GM21576 (cell line): ENCODE measurements around the gene RARA.
"Not testable (repeated sequence)": the region's sequence is repeated elsewhere in the genome, so short reads cannot be mapped to it uniquely, and the experiment has no call there.

ENCODE experiments used
- ATAC-seq: cut with Tn5 transposase; IDR thresholded peaks from one replicate; pipeline ENCODE4 v1.9.1; 2021; ENCODE audit warnings: mild to moderate bottlenecking, moderate library complexity; ENCODE audit not compliant: unreplicated experiment

RARA gene

DNA sequence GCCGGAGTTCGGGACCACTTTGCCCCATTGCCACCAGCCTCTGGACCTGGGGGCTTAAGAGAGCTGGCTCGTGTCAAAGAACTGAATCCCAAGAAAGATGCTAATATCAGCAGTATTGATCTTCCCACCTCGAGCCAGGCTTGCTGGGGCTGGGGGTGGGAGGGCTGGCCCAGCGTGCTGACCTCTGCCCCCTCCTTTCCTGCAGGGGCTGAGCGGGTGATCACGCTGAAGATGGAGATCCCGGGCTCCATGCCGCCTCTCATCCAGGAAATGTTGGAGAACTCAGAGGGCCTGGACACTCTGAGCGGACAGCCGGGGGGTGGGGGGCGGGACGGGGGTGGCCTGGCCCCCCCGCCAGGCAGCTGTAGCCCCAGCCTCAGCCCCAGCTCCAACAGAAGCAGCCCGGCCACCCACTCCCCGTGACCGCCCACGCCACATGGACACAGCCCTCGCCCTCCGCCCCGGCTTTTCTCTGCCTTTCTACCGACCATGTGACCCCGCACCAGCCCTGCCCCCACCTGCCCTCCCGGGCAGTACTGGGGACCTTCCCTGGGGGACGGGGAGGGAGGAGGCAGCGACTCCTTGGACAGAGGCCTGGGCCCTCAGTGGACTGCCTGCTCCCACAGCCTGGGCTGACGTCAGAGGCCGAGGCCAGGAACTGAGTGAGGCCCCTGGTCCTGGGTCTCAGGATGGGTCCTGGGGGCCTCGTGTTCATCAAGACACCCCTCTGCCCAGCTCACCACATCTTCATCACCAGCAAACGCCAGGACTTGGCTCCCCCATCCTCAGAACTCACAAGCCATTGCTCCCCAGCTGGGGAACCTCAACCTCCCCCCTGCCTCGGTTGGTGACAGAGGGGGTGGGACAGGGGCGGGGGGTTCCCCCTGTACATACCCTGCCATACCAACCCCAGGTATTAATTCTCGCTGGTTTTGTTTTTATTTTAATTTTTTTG, 47.1 kb downstream of the RARA start:
- no peak for ATAC-seq

DNA sequence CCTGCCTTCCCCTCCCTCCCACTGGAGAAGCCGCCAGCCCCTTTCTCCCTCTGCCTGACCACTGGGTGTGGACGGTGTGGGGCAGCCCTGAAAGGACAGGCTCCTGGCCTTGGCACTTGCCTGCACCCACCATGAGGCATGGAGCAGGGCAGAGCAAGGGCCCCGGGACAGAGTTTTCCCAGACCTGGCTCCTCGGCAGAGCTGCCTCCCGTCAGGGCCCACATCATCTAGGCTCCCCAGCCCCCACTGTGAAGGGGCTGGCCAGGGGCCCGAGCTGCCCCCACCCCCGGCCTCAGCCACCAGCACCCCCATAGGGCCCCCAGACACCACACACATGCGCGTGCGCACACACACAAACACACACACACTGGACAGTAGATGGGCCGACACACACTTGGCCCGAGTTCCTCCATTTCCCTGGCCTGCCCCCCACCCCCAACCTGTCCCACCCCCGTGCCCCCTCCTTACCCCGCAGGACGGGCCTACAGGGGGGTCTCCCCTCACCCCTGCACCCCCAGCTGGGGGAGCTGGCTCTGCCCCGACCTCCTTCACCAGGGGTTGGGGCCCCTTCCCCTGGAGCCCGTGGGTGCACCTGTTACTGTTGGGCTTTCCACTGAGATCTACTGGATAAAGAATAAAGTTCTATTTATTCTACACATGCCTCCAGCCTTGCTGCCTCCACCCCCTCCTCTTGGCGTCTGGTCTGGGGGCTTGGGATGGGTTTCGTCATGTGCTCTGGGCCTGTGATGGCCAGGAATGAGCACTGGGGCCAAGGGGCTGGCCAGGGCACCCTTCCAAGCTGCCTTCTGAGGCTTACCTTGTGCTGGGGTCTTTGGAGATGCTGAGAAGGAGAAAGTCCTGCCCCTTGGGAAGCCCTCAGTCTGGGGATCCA, 48.3 kb downstream of the RARA start:
- no peak for ATAC-seq

DNA sequence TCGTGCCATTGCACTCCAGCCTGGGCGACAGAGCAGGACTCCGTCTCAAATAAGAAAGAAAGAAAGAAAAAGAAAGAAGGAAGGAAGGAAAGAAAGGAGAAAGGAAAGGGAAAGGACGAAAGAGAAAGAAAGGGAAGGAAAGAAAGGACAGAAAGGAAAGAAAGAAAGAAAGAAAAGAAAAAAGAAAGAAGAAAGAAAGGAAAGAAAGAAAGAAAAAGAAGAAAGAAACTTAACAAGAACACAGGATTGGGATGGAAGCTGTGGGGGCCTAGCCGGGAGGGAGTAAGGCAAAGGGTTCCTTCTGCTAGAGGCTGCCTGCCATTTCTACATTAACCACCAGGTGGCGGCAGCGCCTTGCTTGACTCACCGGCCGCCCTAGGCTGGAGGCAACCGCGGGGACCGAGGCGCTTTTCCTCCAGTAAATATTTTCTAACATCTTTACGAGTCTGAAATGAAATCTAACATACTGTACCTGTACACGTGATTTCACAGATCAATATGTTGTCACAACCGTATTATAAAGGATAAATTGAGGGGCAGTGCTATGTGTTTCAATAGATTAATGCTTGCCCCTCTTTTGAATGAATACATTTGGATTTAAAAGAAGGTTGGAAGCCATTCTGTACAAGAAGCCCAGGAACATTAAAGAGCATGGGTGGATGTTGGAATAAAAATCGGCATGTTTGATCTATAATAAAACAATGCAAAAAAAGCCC, 49.5 kb downstream of the RARA start:
- peak; percentile 47 for ATAC-seq

DNA sequence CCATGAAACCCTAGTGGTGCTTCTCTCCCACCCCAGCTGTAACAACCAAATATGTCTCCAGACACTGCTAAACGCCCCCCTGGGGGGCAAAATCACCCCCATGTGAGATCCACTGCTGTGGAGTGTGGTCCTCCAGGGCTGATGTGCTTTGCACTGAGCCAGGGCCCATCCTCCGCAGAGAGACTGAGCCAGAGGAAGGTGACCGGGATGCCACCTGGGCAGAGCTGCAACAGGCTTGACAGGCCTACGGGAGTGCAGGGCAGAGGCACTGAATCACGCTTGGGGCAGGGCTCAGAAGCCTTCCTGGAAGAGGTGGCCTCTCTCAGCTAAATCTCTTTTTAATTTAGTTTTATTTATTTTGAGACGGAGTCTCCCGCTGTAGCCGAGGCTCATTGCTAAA, 51.1 kb downstream of the RARA start:
- no peak for ATAC-seq

DNA sequence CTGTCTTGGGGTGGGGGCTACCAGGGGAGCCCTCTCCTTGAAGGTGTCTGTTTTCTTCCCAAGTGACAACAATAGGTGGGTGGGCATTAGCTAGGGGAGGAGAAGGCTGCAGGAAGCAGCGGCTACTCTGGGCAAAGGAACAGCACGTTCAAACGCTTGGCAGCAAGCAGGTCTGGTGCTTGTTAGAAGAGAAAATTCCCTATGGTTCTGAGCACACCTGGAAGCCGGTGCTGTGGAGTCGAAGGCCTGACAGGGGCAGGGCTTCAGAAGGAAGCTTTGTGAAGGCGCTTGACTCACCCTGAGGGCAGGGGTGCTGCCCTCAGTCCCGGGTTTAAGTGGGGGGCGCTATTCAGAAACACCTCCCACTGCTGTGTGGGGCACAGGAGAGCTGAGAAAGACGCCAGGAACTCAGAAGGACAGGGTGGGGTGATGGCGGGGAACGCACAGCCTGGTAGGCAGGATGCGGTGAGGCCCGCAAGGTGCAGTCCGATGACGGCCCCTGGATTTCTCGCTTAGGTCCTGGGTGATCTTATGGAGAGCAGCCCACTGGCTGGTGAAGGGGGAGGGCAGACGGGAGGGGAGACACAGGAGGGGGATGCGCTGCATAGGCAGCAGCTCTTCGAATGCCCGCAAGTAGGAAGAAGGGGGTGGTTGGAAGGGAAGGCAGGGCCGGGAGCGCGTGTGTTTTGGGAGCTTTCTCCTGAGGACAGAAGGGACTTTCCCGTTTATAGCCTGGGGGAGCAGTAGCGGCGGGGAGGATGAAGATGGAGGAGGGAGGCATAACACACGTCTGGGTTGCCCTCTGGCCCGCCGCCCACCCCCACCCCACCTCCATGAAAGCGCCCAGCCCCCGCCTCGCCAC, 52.3 kb downstream of the RARA start:
- no peak for ATAC-seq

DNA sequence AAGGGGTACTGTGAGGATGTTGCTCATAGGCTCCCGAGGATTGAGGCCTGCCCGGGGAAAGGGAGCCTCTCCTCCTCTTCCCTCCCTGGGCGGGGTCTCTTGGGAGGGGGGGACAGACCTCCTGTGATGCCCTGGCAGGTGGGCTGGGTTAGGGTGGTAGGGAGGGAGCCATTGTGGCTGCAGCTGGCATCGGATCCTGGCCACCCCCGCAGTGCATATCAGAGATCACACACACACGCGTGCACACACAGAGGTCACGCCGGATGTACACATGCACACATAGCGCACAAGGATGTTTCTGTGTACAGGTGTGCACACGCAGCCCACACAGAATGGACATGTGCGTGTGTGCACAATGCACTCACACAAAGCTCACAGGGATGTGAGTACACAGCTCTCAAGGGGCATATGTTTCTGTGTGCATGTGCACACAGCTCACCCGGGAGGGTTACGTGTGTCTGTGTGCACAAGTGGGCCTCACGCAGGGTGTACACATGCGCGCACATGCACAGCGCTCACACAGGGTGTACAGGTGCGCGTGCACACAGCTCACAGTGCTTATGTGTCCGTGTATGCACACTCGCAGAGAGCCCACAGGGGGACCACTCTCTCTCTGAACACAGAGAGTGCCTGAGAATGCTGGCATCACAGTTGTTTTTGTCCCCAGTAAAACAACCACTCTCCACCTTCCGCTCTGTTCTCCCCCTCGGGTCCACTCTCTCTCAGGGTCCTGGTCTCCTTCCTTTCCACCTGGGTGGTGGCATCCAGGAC, 53.1 kb downstream of the RARA start:
- no peak for ATAC-seq

DNA sequence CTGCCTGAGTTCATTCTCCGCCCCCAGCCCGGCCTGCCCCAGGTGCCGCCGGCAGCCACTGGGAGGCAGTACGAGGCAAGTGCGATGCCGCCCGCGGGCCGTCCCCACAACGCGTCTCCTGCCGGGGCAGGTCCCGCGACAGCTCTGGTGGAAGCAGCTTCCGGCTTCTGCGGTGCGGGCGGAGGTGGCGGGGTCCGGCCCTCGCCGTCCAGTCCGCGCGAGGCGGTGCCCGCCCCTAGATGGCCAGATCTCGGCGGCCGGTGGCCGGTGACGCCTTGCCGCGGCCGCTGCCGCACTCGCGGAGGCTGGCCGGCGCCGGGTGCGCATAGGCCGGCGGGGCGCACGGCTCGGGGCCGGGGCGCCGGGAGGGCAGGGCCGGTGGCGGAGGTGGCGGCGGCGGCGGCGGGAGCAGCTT, 53.7 kb downstream of the RARA start:
- no peak for ATAC-seq

DNA sequence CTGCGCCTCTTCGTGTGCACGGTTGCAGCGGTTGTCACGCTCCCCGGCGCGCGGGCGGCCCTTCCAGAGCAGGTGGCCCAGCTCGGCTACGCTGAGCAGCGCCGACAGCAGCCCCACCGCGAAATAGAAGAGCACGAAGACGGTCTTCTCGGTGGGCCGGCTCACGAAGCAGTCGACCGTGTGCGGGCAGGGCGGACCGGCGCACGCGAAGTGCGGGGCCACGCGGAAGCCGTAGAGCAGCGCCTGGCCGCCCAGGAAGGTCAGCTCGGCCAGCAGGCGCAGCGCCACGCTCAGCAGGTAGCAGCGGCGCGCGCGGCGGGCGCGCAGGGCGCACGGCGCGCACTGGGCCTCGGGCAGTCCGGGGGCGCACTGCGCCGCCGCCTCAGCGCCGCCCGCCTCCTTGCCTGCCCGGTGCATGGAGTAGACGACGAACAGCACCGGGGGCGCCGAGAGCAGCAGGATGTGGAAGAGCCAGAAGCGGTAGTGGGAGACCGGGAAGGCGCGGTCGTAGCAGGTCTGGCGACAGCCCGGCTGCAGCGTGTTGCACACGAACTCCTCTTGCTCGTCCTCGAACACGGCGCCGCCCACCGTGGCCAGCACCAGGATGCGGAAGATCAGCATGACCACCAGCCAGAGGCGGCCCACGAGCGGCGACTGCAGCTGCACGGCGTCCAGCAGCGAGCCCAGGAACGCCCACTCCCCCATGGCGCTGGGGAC, 54.3 kb downstream of the RARA start:
- no peak for ATAC-seq

DNA sequence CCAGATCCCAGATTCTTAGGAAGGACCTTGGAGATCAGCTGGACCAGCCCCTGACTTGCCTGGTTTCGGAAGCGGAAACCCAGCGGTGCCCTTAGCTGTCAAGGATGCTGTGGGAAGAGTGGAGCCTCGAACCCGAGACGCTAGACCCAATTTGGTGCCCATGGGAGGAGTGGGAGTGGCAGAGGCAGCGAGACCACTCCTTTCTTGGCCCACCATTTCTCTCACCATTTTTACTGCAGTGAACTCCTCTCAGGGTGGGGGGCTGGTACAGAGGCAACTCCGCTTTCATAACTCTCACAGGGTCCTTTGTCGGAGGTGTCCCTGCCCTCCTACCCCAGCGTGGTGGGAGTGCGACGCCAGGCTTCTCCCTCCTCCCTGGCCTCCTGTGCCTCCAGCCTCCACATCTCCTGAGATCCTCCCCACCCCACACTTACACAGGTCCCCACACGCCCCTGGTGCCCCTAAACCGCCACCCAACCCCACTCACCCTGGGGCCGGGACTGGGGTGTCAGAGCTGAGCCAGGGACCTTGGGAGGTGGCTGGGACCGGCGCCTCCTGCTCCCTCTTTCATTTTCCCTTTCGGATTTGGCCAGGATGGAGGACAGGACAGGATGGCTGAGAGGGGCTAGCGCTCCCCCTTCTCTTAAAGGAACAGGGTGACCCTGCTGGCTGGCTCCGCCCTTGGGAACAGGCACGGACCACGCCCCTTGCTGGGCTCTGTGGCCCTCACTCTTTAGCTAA, 55.3 kb downstream of the RARA start, which contains the start of gene GJD3:
Gene GJD3 (minus strand): TSS at position 617 of the 741 bp plus-strand sequence. CDS start 922 bp downstream, outside the sequence.
- no peak for ATAC-seq

DNA sequence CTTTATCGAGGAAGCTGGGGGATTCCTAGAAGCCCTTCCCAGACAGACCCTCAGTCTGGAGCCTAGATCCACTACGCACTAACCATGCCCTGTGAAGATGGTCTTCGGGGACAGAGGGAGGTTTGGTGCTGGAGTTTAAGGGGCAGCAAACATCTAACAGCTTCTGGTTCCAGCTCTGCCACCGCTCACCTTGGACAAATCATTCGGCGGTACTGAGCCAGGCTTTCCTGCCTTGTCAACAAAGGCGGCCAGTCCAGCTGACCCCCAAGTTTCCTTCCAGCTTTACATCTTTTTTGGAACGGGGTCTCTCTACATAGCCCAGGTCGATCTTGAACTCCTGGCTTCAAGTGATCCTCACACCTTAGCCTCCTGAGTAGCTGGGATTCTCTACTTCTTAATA, 55.9 kb downstream of the RARA start:
- ATAC-seq, result no peak

DNA sequence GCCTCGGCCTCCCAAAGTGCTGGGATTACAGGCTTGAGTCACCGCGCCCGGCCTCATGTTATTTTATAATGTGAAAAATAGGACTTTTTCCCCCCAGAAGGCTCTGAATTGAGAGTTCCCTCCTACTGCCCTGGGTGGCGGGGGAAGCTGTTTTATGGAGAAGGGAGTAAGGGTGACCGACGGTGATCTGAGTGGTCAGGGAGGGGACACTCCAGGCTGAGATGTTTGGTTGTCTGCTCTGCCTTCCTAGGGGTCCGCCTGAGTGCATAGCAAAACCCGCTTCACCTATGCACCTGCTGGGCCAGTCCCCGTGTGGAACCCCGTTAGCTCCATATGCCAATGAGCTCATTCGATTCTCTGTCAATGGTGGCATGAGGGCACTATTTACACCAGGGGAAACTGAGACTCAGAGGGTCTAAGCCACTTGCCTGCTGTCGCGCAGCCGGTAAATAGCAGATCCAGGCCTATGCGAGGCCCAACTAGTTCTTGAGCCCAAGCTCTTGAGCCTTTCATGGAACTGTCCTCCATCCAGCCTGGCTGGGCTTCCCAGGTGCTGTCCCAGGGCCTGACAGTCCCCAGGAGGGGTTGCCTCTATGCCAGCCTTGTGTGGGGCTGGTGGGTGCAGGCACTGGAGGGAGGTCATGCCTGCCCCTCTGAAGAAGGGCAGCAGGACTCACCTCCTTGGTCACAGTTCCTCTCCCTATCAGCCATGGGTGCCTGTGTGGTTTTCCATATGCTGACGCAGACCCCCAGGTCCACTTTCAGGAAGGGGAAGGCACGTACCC, 57.3 kb downstream of the RARA start:
- no peak for ATAC-seq

DNA sequence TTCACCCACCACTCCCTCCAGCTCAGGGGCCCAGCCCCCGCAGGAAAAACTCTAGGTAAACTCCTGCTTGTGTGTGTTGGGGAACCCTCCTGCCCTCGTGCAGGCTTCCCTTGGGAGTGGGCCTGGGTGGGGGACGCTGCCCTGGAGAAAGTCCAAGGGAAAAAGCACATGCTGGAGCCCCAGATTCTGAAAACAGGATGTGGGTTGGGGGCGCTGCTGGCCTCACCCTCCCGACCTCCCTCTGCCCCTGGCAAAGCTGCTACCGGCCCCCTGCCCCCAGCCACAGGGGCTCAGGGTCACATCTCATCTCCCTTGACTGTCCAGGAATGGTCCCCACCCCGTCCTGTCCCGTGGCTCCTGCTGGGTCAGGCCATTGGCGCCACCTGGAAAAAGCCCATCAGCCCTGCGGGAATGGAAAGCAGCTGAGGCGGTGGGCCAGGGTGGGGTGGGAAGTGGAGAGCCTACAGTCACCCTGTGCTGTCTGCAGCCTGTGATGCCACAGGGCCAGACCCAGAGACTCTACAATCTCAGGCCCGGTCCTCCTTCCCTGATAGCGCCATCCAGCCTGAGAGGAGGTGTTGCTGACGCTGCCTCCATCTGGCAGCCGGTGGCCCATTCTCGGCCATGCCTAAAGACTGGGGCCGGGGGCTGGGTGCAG, 58.0 kb downstream of the RARA start:
- no peak for ATAC-seq

DNA sequence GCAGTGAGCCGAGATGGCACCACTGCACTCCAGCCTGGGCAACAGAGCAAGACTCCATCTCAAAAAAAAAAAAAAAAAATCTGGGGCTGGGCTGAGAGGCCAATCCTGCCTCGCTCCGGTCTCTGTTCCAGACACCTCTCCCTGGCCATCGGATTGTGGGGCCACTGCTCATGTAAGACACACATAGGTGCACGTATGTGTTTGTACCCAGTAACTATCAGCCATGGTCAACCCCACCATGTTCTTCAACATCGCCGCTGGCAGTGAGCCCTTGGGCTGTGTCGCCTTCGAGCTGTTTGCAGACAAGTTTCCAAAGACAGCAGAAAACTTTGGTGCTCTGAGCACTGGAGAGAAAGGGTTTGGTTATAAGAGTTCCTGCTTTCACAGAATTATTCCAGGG, 58.7 kb downstream of the RARA start:
- ATAC-seq, result not testable (repeated sequence)

DNA sequence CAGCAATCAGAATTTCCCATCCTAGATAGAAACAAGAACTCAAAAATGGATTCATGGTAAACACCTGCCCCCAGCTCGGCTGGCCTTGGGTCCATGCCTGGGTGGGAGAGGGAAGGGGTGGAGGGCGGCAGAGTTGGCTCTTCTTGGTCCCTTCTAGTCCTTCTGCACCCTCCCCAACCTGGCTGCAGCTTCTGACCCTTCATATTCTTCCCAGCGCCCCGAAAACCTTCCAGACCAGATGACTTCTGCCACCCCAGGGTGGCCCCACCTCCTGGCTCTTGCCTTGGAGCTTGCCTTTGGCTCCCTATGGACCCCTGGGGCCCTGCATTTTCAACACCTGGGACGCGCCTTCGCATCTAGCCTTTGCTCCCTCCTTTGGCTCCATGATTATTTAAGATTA, 60.9 kb downstream of the RARA start:
- no peak for ATAC-seq

DNA sequence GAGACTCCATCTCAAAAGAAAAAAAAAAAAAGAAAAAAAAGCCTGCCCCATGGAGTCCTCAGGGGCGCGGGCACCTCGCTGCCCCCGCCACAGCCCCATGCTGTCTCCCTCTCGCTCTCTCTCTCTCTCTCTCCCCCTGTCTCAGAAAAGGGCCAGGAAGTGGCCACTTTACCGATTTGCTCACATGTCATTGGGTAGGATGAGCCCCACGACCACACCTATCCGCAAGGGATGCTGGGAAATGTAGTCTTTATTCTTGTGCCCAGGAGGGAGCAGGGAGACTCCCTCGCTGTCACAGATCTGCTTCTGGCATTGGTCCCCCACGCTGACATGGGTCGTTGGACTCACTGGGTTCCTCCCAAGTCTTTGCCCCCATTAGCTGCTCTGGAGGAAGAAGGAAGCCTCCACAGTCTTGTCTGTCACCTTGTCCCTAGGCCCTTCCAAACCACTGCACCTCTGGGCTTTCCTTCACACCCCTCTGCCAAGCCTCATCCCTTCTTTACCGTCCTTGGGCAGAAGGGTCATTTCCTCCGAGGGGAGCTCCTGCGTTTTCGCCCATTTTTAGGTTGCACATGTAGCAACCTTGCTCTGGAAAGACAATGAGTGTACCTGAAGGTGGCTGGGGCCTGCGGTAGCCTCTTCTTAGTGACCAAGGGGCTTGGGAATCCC, 62.4 kb downstream of the RARA start:
- ATAC-seq, result no peak

DNA sequence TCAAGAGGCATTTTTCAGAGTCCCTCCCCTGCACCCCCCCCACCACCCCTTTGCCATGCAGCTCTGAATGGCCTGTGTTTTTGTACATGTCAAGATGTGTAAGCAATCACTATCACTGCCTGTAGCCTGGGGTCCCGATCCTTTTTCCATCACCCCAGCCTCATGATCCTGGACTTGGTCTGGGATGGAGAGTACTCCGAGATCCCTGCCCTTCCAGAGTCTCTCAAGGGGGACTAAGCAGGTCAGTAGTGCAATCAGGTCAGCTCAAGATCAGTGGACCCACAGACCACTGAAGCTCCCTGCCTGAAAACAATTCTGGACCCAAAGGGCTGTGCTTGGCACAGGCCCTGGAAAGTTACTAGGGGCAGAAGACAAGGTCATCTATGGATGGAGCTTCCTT, 63.1 kb downstream of the RARA start:
- ATAC-seq, result no peak
